ENCODE measurements around the gene SPDYE8. TPM values are rescaled to one million over a fixed set of nuclear protein-coding genes. Genes with fewer than 3 reads are reported as not detected.
"Not testable (repeated sequence)": the region's sequence is repeated elsewhere in the genome, so short reads cannot be mapped to it uniquely, and the experiment has no call there.

SPDYE8 gene

GRCh38 chr7:72976434-72976833 lies 53.1 kb downstream of the SPDYE8 start:
- H2AK5ac ChIP-seq (ENCODE audit: low read length); H4K8ac ChIP-seq (ENCODE audit: low read depth, low read length); H3K27me3 ChIP-seq (ENCODE audit: insufficient read depth, low read length, poor library complexity); DNase-seq; H2BK5ac ChIP-seq (ENCODE audit: low read length); H4K5ac ChIP-seq (ENCODE audit: low read length); H3K4me2 ChIP-seq (ENCODE audit: low read length); H3K27ac ChIP-seq (ENCODE audit: low read depth, low read length); H3K4ac ChIP-seq (ENCODE audit: low read depth, low read length); H3K36me3 ChIP-seq (ENCODE audit: control insufficient read depth, insufficient read depth, low read length); H3K79me1 ChIP-seq (ENCODE audit: low read length); H2BK15ac ChIP-seq (replicated peaks; ENCODE audit: low read depth); H3K4me3 ChIP-seq (ENCODE audit: low read length); H3K79me2 ChIP-seq (ENCODE audit: control insufficient read depth, insufficient read depth, low read length); H3K9ac ChIP-seq (ENCODE audit: low read length); H3K18ac ChIP-seq (ENCODE audit: low read length); H3K23ac ChIP-seq (ENCODE audit: low read length); H3K56ac ChIP-seq (ENCODE audit: low read length); H3K4me1 ChIP-seq (ENCODE audit: control insufficient read depth, low read depth, low read length); H2BK120ac ChIP-seq (ENCODE audit: low read depth, low read length): not testable (repeated sequence)
- no CpG with 5 or more reads among the region's 12 CpGs for WGBS (ENCODE audit: extremely low coverage, insufficient coverage, low lambda C conversion rate)

- not testable (repeated sequence) for H3K23ac ChIP-seq (ENCODE audit: low read length); H3K79me2 ChIP-seq (ENCODE audit: control insufficient read depth, insufficient read depth, low read length); H3K4me2 ChIP-seq (ENCODE audit: low read length); H3K27ac ChIP-seq (ENCODE audit: low read depth, low read length); H3K18ac ChIP-seq (ENCODE audit: low read length); H3K4ac ChIP-seq (ENCODE audit: low read depth, low read length); H3K27me3 ChIP-seq (ENCODE audit: insufficient read depth, low read length, poor library complexity); H3K4me1 ChIP-seq (ENCODE audit: control insufficient read depth, low read depth, low read length); H3K56ac ChIP-seq (ENCODE audit: low read length); H3K9ac ChIP-seq (ENCODE audit: low read length); H4K5ac ChIP-seq (ENCODE audit: low read length); H2BK120ac ChIP-seq (ENCODE audit: low read depth, low read length); H2AK5ac ChIP-seq (ENCODE audit: low read length); H3K36me3 ChIP-seq (ENCODE audit: control insufficient read depth, insufficient read depth, low read length); H2BK5ac ChIP-seq (ENCODE audit: low read length); H2BK15ac ChIP-seq (replicated peaks; ENCODE audit: low read depth); H3K4me3 ChIP-seq (ENCODE audit: low read length); H3K79me1 ChIP-seq (ENCODE audit: low read length); H4K8ac ChIP-seq (ENCODE audit: low read depth, low read length); DNase-seq
- WGBS (ENCODE audit: extremely low coverage, insufficient coverage, low lambda C conversion rate), result no CpG with 5 or more reads among the region's 55 CpGs
These were observed 53.8 kb downstream of the SPDYE8 start for GRCh38 chr7:72975656-72976286.

- H3K9ac ChIP-seq (ENCODE audit: low read length); H3K79me2 ChIP-seq (ENCODE audit: control insufficient read depth, insufficient read depth, low read length); H4K5ac ChIP-seq (ENCODE audit: low read length); H3K27me3 ChIP-seq (ENCODE audit: insufficient read depth, low read length, poor library complexity); H3K4me2 ChIP-seq (ENCODE audit: low read length); H3K4me1 ChIP-seq (ENCODE audit: control insufficient read depth, low read depth, low read length); H2BK120ac ChIP-seq (ENCODE audit: low read depth, low read length); H3K4me3 ChIP-seq (ENCODE audit: low read length); H3K79me1 ChIP-seq (ENCODE audit: low read length); H2BK15ac ChIP-seq (replicated peaks; ENCODE audit: low read depth); H3K36me3 ChIP-seq (ENCODE audit: control insufficient read depth, insufficient read depth, low read length); H3K27ac ChIP-seq (ENCODE audit: low read depth, low read length); H3K56ac ChIP-seq (ENCODE audit: low read length); DNase-seq; H3K18ac ChIP-seq (ENCODE audit: low read length); H4K8ac ChIP-seq (ENCODE audit: low read depth, low read length); H2BK5ac ChIP-seq (ENCODE audit: low read length); H3K4ac ChIP-seq (ENCODE audit: low read depth, low read length); H3K23ac ChIP-seq (ENCODE audit: low read length); H2AK5ac ChIP-seq (ENCODE audit: low read length): not testable (repeated sequence)
- WGBS (ENCODE audit: extremely low coverage, insufficient coverage, low lambda C conversion rate), result no CpG with 5 or more reads among the region's 7 CpGs
These were observed 54.8 kb downstream of the SPDYE8 start for GRCh38 chr7:72974781-72975180.

GRCh38 chr7:72971505-72971904 lies 58.1 kb downstream of the SPDYE8 start:
- not testable (repeated sequence) for H4K5ac ChIP-seq (ENCODE audit: low read length); H3K27me3 ChIP-seq (ENCODE audit: insufficient read depth, low read length, poor library complexity); H3K56ac ChIP-seq (ENCODE audit: low read length); H2AK5ac ChIP-seq (ENCODE audit: low read length); DNase-seq; H3K4ac ChIP-seq (ENCODE audit: low read depth, low read length); H2BK15ac ChIP-seq (replicated peaks; ENCODE audit: low read depth); H3K79me1 ChIP-seq (ENCODE audit: low read length); H3K4me2 ChIP-seq (ENCODE audit: low read length); H3K4me3 ChIP-seq (ENCODE audit: low read length); H3K79me2 ChIP-seq (ENCODE audit: control insufficient read depth, insufficient read depth, low read length); H3K23ac ChIP-seq (ENCODE audit: low read length); H3K9ac ChIP-seq (ENCODE audit: low read length); H3K27ac ChIP-seq (ENCODE audit: low read depth, low read length); H3K36me3 ChIP-seq (ENCODE audit: control insufficient read depth, insufficient read depth, low read length); H2BK5ac ChIP-seq (ENCODE audit: low read length); H4K8ac ChIP-seq (ENCODE audit: low read depth, low read length); H2BK120ac ChIP-seq (ENCODE audit: low read depth, low read length); H3K18ac ChIP-seq (ENCODE audit: low read length); H3K4me1 ChIP-seq (ENCODE audit: control insufficient read depth, low read depth, low read length)
- no CpG with 5 or more reads among the region's 6 CpGs for WGBS (ENCODE audit: extremely low coverage, insufficient coverage, low lambda C conversion rate)

Small RNA genes within 50 kb of the gene (small RNA-seq; reads per million reads assigned to genes)
- gene RF00019 (ENCODE audit: insufficient read depth), result not detected

Measured in mesendoderm (in vitro differentiated cells).